ENCODE data around the gene SETD5. TPM values are rescaled to one million over a fixed set of nuclear protein-coding genes. Genes with fewer than 3 reads are reported as not detected.
A peak's percentile ranks its signal among the peaks of the same experiment; 100 is the strongest.

Gene SETD5
- total RNA-seq, 1 donor from 2014 or later, result 198 TPM

GRCh38 chr3:9501226-9501625 lies 103.8 kb downstream of the SETD5 start:
- TF ChIP-seq EZH2phosphoT487 (IDR thresholded peaks at IDR 0.05), result no peak
- Mint-ChIP-seq H3K27me3 (ENCODE audit: insufficient read depth, low read depth) (peaks cover 13% of the 10 kb centered on the region), H3K4me3 (no peak overlapping the region), H3K9me3 (no peaks in the 10 kb centered on the region), H3K27ac (no peak overlapping the region), H3K4me1 (peaks cover 15% of the 10 kb centered on the region), H3K36me3 (no peaks in the 10 kb centered on the region)
- Histone ChIP-seq H3K79me2 (ENCODE audit: low read depth) (no peaks in the 10 kb centered on the region), H3K4me3 (no peak overlapping the region), H3K4me1 (no peaks in the 10 kb centered on the region), H3K4me2 (no peak overlapping the region), H4K20me1 (ENCODE audit: low read depth) (no peaks in the 10 kb centered on the region), H3K36me3 (no peaks in the 10 kb centered on the region), H2AFZ (replicated peaks) (no peak overlapping the region), H3K27me3 (peaks cover 19% of the 10 kb centered on the region), H3K27ac (no peak overlapping the region), H3F3A (ENCODE audit: low read depth) (no peaks in the 10 kb centered on the region), H3K9me3 (ENCODE audit: low read depth) (no peaks in the 10 kb centered on the region), H3K9ac (no peak overlapping the region)
- DNase-seq (ENCODE audit: low spot score), result no peak

- Histone ChIP-seq H3K4me2 (no peak overlapping the region), H3F3A (ENCODE audit: low read depth) (no peaks in the 10 kb centered on the region), H3K27ac (no peak overlapping the region), H3K9ac (no peak overlapping the region), H3K79me2 (ENCODE audit: low read depth) (no peaks in the 10 kb centered on the region), H4K20me1 (ENCODE audit: low read depth) (no peaks in the 10 kb centered on the region), H3K4me1 (no peaks in the 10 kb centered on the region), H3K4me3 (no peak overlapping the region), H2AFZ (replicated peaks) (no peak overlapping the region), H3K36me3 (no peaks in the 10 kb centered on the region), H3K9me3 (ENCODE audit: low read depth) (no peaks in the 10 kb centered on the region), H3K27me3 (peaks cover 23% of the 10 kb centered on the region)
- Mint-ChIP-seq H3K36me3 (no peaks in the 10 kb centered on the region), H3K27me3 (ENCODE audit: insufficient read depth, low read depth) (peaks cover 22% of the 10 kb centered on the region), H3K9me3 (no peaks in the 10 kb centered on the region), H3K27ac (no peak overlapping the region), H3K4me3 (peak overlapping the region; percentile 57), H3K4me1 (peaks cover 9% of the 10 kb centered on the region)
- peak; percentile 88 for DNase-seq (ENCODE audit: low spot score)
- TF ChIP-seq CTCF (IDR thresholded peaks at IDR 0.05) (peak; percentile 87), EZH2phosphoT487 (IDR thresholded peaks at IDR 0.05) (no peak), EZH2 (IDR thresholded peaks at IDR 0.05) (no peak)
Observed at GRCh38 chr3:9503283-9503682, 105.9 kb downstream of the SETD5 start.

GRCh38 chr3:9507586-9508578 lies 110.5 kb downstream of the SETD5 start:
- no peaks in the 10 kb centered on the region for H3K36me3 Mint-ChIP-seq
- Histone ChIP-seq H3K27ac (no peak overlapping the region), H3K4me3 (no peak overlapping the region), H3K9me3 (ENCODE audit: low read depth) (no peaks in the 10 kb centered on the region), H3K36me3 (no peaks in the 10 kb centered on the region), H3K79me2 (ENCODE audit: low read depth) (no peaks in the 10 kb centered on the region), H3K4me1 (no peaks in the 10 kb centered on the region), H3K27me3 (peaks cover 19% of the 10 kb centered on the region), H3F3A (ENCODE audit: low read depth) (no peaks in the 10 kb centered on the region), H2AFZ (replicated peaks) (no peak overlapping the region), H4K20me1 (ENCODE audit: low read depth) (no peaks in the 10 kb centered on the region), H3K9ac (no peak overlapping the region), H3K4me2 (no peak overlapping the region)
- peaks cover 4% of the 10 kb centered on the region for H3K4me1 Mint-ChIP-seq
- H3K4me3 Mint-ChIP-seq, result no peak overlapping the region
- DNase-seq (ENCODE audit: low spot score), result no peak
- peaks cover 20% of the 10 kb centered on the region for H3K27me3 Mint-ChIP-seq (ENCODE audit: insufficient read depth, low read depth)
- TF ChIP-seq EZH2 (IDR thresholded peaks at IDR 0.05) (no peak), CTCF (IDR thresholded peaks at IDR 0.05) (no peak), EZH2phosphoT487 (IDR thresholded peaks at IDR 0.05) (no peak)
- H3K27ac Mint-ChIP-seq, result no peak overlapping the region
- no peaks in the 10 kb centered on the region for H3K9me3 Mint-ChIP-seq

GRCh38 chr3:9508781-9509180 lies 111.4 kb downstream of the SETD5 start:
- Histone ChIP-seq H4K20me1 (ENCODE audit: low read depth) (no peaks in the 10 kb centered on the region), H3F3A (ENCODE audit: low read depth) (no peaks in the 10 kb centered on the region), H3K4me3 (no peak overlapping the region), H2AFZ (replicated peaks) (no peak overlapping the region), H3K79me2 (ENCODE audit: low read depth) (no peaks in the 10 kb centered on the region), H3K9ac (no peak overlapping the region), H3K4me1 (no peaks in the 10 kb centered on the region), H3K36me3 (no peaks in the 10 kb centered on the region), H3K9me3 (ENCODE audit: low read depth) (no peaks in the 10 kb centered on the region), H3K4me2 (no peak overlapping the region), H3K27ac (no peak overlapping the region), H3K27me3 (peaks cover 19% of the 10 kb centered on the region)
- DNase-seq (ENCODE audit: low spot score), result peak; percentile 61
- peaks cover 20% of the 10 kb centered on the region for H3K27me3 Mint-ChIP-seq (ENCODE audit: insufficient read depth, low read depth)
- no peak overlapping the region for H3K4me3 Mint-ChIP-seq
- no peak overlapping the region for H3K27ac Mint-ChIP-seq
- no peaks in the 10 kb centered on the region for H3K9me3 Mint-ChIP-seq
- TF ChIP-seq EZH2phosphoT487 (IDR thresholded peaks at IDR 0.05), result no peak
- TF ChIP-seq EZH2 (IDR thresholded peaks at IDR 0.05), result no peak
- TF ChIP-seq CTCF (IDR thresholded peaks at IDR 0.05), result no peak
- H3K4me1 Mint-ChIP-seq, result peaks cover 4% of the 10 kb centered on the region
- no peaks in the 10 kb centered on the region for H3K36me3 Mint-ChIP-seq

Data from neural progenitor cell (in vitro differentiated cells).